Measurements from ENCODE around the gene ANKDD1A.

The ANKDD1A gene

GRCh38 chr15:64903326-64903950 is 8.3 kb upstream of the ANKDD1A start:
- no peak for DNase-seq (ENCODE audit: low spot score in 2 of 2)
- in situ Hi-C loops (cut with MboI; ENCODE audit: low sequenced_read_pairs) = no loop called here
- H3K27me3 ChIP-seq (ENCODE audit: low read depth) = no peaks in the 10 kb centered on the region
- no peak overlapping the region for H3K4me3 ChIP-seq
- peaks cover 12% of the 10 kb centered on the region for H3K9me3 ChIP-seq
- H3K4me1 ChIP-seq = peaks cover 13% of the 10 kb centered on the region
- no peaks in the 10 kb centered on the region for H3K36me3 ChIP-seq (replicated peaks)

- in situ Hi-C loops (cut with MboI; ENCODE audit: low sequenced_read_pairs) = no loop called here
- H3K9me3 ChIP-seq = peaks cover 12% of the 10 kb centered on the region
- H3K4me3 ChIP-seq = no peak overlapping the region
- peaks cover 16% of the 10 kb centered on the region for H3K4me1 ChIP-seq
- H3K36me3 ChIP-seq (replicated peaks) = no peaks in the 10 kb centered on the region
- no peak for DNase-seq (ENCODE audit: low spot score in 2 of 2)
- no peaks in the 10 kb centered on the region for H3K27me3 ChIP-seq (ENCODE audit: low read depth)
Measured at GRCh38 chr15:64904189-64904588, 7.5 kb upstream of the ANKDD1A start.

- H3K27me3 ChIP-seq (ENCODE audit: low read depth) = no peaks in the 10 kb centered on the region
- peaks cover 12% of the 10 kb centered on the region for H3K9me3 ChIP-seq
- no peaks in the 10 kb centered on the region for H3K36me3 ChIP-seq (replicated peaks)
- H3K4me1 ChIP-seq = peaks cover 16% of the 10 kb centered on the region
- no peak overlapping the region for H3K4me3 ChIP-seq
- in situ Hi-C loops (cut with MboI; ENCODE audit: low sequenced_read_pairs) = no loop called here
- DNase-seq (ENCODE audit: low spot score in 2 of 2) = peak; percentile 72 to 91
Measured at GRCh38 chr15:64905119-64905831, 6.4 kb upstream of the ANKDD1A start.

- H3K36me3 ChIP-seq (replicated peaks) = no peaks in the 10 kb centered on the region
- in situ Hi-C loops (cut with MboI; ENCODE audit: low sequenced_read_pairs) = no loop called here
- DNase-seq (ENCODE audit: low spot score in 2 of 2) = no peak
- H3K27me3 ChIP-seq (ENCODE audit: low read depth) = no peaks in the 10 kb centered on the region
- no peak overlapping the region for H3K4me3 ChIP-seq
- H3K9me3 ChIP-seq = peaks cover 12% of the 10 kb centered on the region
- peaks cover 16% of the 10 kb centered on the region for H3K4me1 ChIP-seq
Measured at GRCh38 chr15:64905941-64906340, 5.8 kb upstream of the ANKDD1A start.

- Histone ChIP-seq H3K36me3 (replicated peaks) (no peaks in the 10 kb centered on the region), H3K4me3 (no peak overlapping the region), H3K4me1 (peaks cover 16% of the 10 kb centered on the region), H3K9me3 (peaks cover 12% of the 10 kb centered on the region), H3K27me3 (ENCODE audit: low read depth) (no peaks in the 10 kb centered on the region)
- in situ Hi-C loops (cut with MboI; ENCODE audit: low sequenced_read_pairs) = no loop called here
- DNase-seq (ENCODE audit: low spot score in 2 of 2) = no peak
Measured at GRCh38 chr15:64906402-64906801, 5.3 kb upstream of the ANKDD1A start.

GRCh38 chr15:64907991-64908390 is 3.7 kb upstream of the ANKDD1A start:
- H3K4me3 ChIP-seq = no peak overlapping the region
- peaks cover 18% of the 10 kb centered on the region for H3K4me1 ChIP-seq
- H3K36me3 ChIP-seq (replicated peaks) = no peaks in the 10 kb centered on the region
- in situ Hi-C loops (cut with MboI; ENCODE audit: low sequenced_read_pairs) = no loop called here
- peak in 1 of 2 experiments; percentile 88 for DNase-seq (ENCODE audit: low spot score in 2 of 2)
- H3K9me3 ChIP-seq = peaks cover 12% of the 10 kb centered on the region
- no peaks in the 10 kb centered on the region for H3K27me3 ChIP-seq (ENCODE audit: low read depth)

- Histone ChIP-seq H3K4me1 (peaks cover 18% of the 10 kb centered on the region), H3K4me3 (no peak overlapping the region), H3K36me3 (replicated peaks) (no peaks in the 10 kb centered on the region), H3K9me3 (peaks cover 12% of the 10 kb centered on the region), H3K27me3 (ENCODE audit: low read depth) (no peaks in the 10 kb centered on the region)
- no peak for DNase-seq (ENCODE audit: low spot score in 2 of 2)
- in situ Hi-C loops (cut with MboI; ENCODE audit: low sequenced_read_pairs) = no loop called here
Measured at GRCh38 chr15:64909546-64909945, 2.2 kb upstream of the ANKDD1A start.

- Histone ChIP-seq H3K4me3 (peak overlapping the region; percentile 39), H3K27me3 (ENCODE audit: low read depth) (no peaks in the 10 kb centered on the region), H3K9me3 (no peaks in the 10 kb centered on the region), H3K4me1 (peaks cover 23% of the 10 kb centered on the region), H3K36me3 (replicated peaks) (no peaks in the 10 kb centered on the region)
- DNase-seq (ENCODE audit: low spot score in 2 of 2) = no peak
- in situ Hi-C loops (cut with MboI; ENCODE audit: low sequenced_read_pairs) = no loop called here
Measured at GRCh38 chr15:64912379-64913325, 950 bp downstream of the ANKDD1A start.

- DNase-seq (ENCODE audit: low spot score in 2 of 2) = peak; percentile 66 to 69
- in situ Hi-C loops (cut with MboI; ENCODE audit: low sequenced_read_pairs) = no loop called here
- Histone ChIP-seq H3K4me1 (peaks cover 12% of the 10 kb centered on the region), H3K36me3 (replicated peaks) (no peaks in the 10 kb centered on the region), H3K9me3 (no peaks in the 10 kb centered on the region), H3K27me3 (ENCODE audit: low read depth) (no peaks in the 10 kb centered on the region), H3K4me3 (no peak overlapping the region)
Measured at GRCh38 chr15:64915518-64916227, 4.0 kb downstream of the ANKDD1A start.

- H3K4me3 ChIP-seq = no peak overlapping the region
- H3K4me1 ChIP-seq = peaks cover 12% of the 10 kb centered on the region
- no peaks in the 10 kb centered on the region for H3K9me3 ChIP-seq
- no peaks in the 10 kb centered on the region for H3K27me3 ChIP-seq (ENCODE audit: low read depth)
- H3K36me3 ChIP-seq (replicated peaks) = no peaks in the 10 kb centered on the region
- no peak for DNase-seq (ENCODE audit: low spot score in 2 of 2)
- in situ Hi-C loops (cut with MboI; ENCODE audit: low sequenced_read_pairs) = no loop called here
Measured at GRCh38 chr15:64916365-64916764, 4.7 kb downstream of the ANKDD1A start.

GRCh38 chr15:64917211-64917610 is 5.5 kb downstream of the ANKDD1A start:
- no peak for DNase-seq (ENCODE audit: low spot score in 2 of 2)
- no peak overlapping the region for H3K4me3 ChIP-seq
- H3K9me3 ChIP-seq = no peaks in the 10 kb centered on the region
- peaks cover 12% of the 10 kb centered on the region for H3K4me1 ChIP-seq
- no peaks in the 10 kb centered on the region for H3K36me3 ChIP-seq (replicated peaks)
- H3K27me3 ChIP-seq (ENCODE audit: low read depth) = no peaks in the 10 kb centered on the region
- in situ Hi-C loops (cut with MboI; ENCODE audit: low sequenced_read_pairs) = no loop called here

GRCh38 chr15:64919721-64920120 is 8.0 kb downstream of the ANKDD1A start:
- Histone ChIP-seq H3K27me3 (ENCODE audit: low read depth) (no peaks in the 10 kb centered on the region; the same call in 1 of the 2 replicates), H3K4me1 (peaks cover 9% of the 10 kb centered on the region), H3K4me3 (no peak overlapping the region), H3K9me3 (no peaks in the 10 kb centered on the region; the same call in 1 of the 2 replicates), H3K36me3 (replicated peaks) (no peaks in the 10 kb centered on the region)
- in situ Hi-C loops (cut with MboI; ENCODE audit: low sequenced_read_pairs) = no loop called here
- no peak for DNase-seq (ENCODE audit: low spot score in 2 of 2)

GRCh38 chr15:64921711-64922110 is 10.0 kb downstream of the ANKDD1A start:
- Histone ChIP-seq H3K4me3 (no peak overlapping the region), H3K9me3 (no peaks in the 10 kb centered on the region; the same call in 1 of the 2 replicates), H3K4me1 (no peaks in the 10 kb centered on the region), H3K27me3 (ENCODE audit: low read depth) (no peaks in the 10 kb centered on the region; the same call in 1 of the 2 replicates), H3K36me3 (replicated peaks) (no peaks in the 10 kb centered on the region)
- no peak for DNase-seq (ENCODE audit: low spot score in 2 of 2)
- in situ Hi-C loops (cut with MboI; ENCODE audit: low sequenced_read_pairs) = no loop called here
